Myocyte (in vitro differentiated cells): ENCODE data around the gene NAT10. TPM values are rescaled to one million over a fixed set of nuclear protein-coding genes. Genes with fewer than 3 reads are reported as not detected.
"Not testable (repeated sequence)": the region's sequence is repeated elsewhere in the genome, so short reads cannot be mapped to it uniquely, and the experiment has no call there.

Source experiments
- DNase-seq: peaks from one replicate; pipeline ENCODE4 v3.0.0-alpha.2; 2012; ENCODE audit warnings: low read depth
- total RNA-seq: library from RNA; depleted of rRNA; stranded (reverse); fragments of >200 nt; gene quantifications from 2 replicates; pipeline ENCODE4 v1.2.3, GENCODE V29; 2014

The NAT10 gene
- total RNA-seq, 1 donor from 2014 or later, result 30.9 TPM

DNA sequence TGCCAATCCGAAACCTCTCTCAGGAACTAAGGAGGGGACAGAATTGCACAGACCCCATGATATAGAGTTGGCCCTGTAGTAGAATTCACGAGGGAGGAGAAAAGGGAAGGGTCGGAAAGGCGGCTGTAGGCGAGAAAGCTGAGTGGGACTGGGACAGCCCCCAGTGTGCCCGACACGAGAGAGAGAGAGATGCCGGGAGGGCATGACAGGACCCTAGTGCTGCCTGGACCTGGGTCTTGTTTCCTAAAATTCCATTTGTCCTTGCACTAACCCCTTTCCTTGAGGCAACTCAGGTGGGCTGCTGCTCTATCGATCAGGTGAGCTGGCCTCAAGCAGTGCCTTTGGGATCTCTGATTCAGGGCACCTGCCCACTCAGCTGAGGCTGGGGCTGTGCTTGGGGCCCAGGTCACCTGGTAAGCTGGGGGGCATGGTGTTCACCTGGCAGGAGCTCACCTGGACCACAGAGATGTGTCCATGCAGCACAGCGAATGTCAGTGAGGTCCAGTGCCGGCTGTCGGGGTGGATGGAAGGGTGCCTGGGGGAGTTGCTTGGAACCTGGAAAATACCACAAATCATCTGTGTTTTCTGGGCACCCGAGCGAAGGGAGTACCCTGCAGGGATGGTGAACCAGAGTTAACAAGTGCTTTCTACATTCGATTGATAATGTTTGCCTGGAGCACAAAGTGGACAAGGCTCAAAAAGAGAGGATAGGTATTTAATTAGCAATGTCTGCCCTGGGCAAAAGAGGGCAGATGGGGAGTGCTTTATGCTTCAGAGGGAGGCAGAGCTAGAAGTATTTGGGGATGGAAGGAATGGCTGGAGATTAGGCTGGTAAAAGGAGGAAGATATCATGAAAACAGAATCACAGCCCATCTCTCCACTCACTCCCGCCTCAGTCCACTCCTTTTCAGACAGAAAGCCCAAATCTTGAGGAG, 61.6 kb downstream of the NAT10 start:
- DNase-seq, result no peak

DNA sequence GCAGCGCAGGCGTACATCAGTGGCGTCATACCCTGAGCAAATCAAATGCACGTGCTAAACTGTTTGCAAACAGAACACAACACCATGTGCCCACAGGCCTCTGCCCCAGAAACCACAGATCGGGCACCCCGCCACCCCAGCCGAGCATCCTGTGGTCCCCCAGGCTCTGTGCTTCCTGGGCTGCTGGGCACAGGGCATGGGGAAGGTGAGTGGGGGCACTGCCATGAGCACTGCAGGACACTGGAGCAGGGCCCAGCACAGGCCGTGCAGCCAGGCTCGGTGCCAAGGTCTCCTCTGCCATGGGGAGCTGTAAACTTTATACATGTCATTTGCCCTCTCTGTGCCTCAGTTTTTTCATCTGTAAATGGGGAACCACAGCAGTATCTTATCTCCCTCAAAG, 62.5 kb downstream of the NAT10 start:
- DNase-seq, result no peak

- DNase-seq, result peak; percentile 64
Observed at GRCh38 chr11:34168642-34169420, 63.4 kb downstream of the NAT10 start.

- no peak for DNase-seq
Observed at GRCh38 chr11:34169686-34170085, 64.3 kb downstream of the NAT10 start.

DNA sequence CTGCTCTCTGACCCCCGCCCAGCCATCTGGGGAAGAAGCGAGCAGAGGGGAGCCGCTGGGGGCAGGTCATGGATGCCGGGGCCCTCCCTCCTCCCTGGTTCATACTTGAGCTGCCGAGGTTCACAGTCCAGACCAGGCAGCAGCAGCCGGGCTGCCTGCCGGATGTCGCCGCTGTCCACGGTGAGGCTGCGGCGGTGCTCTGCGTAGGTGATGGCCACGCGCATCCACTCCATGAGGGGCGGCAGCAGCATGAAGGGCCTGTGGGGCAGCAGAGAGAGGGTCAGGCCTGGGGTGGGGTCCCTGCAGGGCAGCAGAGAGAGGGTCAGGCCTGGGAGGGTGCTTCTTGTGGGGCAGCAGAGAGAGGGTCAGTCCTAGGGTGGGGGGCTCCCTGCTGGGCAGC, 67.6 kb downstream of the NAT10 start:
- no peak for DNase-seq

- peak; percentile 83 for DNase-seq
Observed at GRCh38 chr11:34174412-34175041, 69.1 kb downstream of the NAT10 start.

- DNase-seq, result no peak
Observed at GRCh38 chr11:34175284-34176019, 70.0 kb downstream of the NAT10 start.

DNA sequence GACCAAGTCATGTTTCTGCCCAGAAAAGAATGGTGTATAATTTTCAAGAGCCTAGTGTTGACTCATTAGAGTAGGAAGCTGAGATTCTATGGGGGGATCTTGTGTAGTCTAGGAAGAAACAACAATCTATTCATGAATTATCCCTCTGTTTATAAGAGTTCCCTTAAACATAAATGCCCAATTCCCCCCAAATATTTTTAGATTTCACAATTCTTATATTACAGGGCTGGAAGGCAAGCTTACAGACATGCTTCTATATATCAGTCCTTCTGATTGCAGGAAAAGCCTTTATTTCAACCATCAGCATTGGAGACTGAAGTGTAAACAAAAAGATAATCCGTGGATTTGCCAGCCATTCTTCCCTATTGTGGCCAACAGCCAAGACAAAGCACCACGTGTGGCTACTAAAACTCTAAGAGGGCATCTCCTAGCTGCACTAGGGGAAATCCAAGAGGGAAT, 71.4 kb downstream of the NAT10 start:
- no peak for DNase-seq

DNA sequence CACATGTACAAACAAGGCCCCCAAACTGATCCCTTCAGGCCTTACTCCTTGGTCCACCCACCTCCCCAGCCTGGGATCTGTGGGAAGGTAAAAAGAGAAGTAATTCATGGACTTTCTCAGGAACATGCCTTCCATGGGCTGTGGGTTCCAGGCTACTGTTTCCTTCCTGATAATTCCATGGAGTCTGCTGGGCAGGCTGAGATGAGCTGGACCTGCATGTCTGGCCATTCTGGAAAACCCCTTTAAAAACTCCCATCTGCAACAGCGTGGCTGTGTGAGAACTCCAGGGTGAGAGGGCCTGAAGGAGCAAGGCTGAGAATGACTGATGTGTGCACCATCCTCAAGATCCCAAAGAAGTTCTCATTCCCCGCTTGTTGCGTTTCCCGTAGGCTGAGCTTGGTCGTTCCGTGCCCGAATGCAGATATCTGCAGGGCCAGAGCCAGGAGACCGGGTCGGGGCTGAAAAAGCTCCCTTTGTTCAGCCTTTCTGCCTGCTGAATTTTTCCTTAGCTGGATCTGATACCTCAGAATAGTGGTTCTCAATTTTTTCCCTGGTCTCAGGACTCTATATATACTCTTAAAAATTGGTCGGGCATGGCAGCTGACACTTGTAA, 72.9 kb downstream of the NAT10 start:
- DNase-seq, result no peak

DNA sequence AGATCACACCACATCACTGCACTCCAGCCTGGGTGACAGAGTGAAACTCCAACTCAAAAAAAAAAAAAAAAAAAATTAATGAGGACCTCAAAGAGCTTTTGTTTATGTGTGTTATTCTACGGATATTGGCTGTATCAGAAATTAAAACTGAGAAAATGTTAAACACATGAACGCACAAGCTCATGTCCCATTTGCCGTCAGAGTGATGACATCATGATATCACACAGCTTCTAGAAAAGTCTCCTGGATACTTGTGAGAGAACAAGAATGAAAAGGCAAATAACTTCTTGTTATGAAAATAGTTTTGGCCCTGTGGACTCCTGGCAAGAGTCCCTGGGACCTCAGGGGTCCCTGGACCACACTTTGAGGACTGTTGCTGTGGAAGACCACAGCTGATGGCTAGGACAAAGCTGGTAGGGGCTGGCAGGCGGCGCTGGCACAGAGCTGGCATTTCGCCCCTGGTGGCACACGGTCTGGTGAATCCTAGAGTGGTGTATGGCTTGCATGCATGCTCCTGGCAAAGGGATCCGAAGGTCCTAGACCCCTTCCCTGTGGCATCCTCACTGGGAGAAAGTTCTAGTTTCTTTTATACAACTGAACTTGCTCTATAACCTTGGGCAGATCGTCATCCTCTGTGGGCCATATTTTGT, 73.7 kb downstream of the NAT10 start:
- DNase-seq, result no peak

DNA sequence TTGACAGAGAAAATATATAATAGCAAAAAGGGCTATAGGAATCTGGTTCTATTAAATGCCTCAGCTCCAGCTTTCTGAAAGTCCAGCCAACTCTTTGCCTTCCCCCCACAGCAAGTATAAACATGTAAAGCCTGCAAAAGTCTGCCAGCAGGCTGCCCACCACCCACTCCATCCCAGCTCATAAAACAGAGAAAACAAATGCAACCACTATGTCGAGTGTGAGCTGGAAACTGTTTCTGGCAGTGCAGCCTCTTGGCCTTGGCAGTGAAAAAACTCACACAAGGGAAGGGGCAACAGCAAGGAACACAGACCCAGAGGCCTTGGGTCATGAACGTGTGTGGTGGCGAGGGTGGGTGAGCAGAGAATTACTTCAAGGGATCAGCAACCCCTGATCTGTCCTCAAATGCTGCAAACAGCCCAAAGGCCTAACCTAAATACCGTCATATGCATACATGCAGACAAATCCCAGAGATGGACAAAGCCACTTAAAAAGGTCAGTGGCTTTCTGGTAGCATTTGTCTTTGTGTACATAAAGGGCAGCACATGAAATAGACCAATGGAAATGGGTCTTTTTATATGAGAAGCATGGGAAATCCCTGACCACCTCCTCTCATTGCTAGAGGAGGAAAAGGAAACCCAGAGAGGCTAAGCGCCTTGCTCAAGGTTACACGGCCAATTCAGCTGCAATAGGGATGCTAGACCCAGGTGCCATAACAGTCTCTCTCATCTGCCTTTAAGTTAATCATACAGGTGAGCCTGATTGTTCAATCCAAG, 74.8 kb downstream of the NAT10 start:
- DNase-seq, result no peak

DNA sequence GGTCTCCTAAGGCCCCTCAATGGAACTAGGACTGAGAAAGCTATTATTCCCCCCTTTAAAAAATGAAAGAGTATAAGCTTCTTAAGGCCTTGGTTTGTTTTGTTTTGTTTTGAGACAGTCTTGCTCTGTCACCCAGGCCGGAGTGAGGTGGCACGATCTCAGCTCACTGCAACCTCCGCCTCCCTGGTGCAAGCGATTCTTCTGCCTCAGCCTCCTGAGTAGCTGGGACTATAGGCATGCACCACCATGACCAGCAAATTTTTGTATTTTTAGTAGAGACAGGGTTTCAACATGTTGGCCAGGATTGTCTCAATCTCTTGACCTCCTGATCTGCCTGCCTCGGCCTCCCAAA, 75.4 kb downstream of the NAT10 start:
- not testable (repeated sequence) for DNase-seq

GRCh38 chr11:34181251-34181650, 75.8 kb downstream of the NAT10 start:
- DNase-seq, result no peak

- no peak for DNase-seq
Observed at GRCh38 chr11:34181856-34182405, 76.5 kb downstream of the NAT10 start.

DNA sequence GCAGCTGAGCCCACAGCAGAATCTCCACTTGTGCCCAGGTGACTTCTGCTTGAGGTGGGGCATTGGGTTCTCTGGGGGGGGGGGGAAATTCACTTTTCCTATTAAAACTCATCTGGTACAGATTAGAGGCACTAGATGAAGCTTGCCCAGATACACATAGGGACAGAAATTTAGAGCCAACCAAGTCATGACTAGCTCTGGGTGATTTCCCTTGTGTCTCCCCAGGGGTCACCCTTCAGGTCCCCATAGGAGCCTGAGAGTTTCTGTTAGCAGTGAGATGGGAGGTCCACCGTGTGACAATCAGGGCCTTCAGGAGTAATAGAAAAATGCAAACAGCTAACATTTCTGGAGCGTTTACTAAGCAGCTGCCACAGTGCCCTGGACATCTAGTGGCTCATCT, 77.0 kb downstream of the NAT10 start:
- DNase-seq, result no peak

DNA sequence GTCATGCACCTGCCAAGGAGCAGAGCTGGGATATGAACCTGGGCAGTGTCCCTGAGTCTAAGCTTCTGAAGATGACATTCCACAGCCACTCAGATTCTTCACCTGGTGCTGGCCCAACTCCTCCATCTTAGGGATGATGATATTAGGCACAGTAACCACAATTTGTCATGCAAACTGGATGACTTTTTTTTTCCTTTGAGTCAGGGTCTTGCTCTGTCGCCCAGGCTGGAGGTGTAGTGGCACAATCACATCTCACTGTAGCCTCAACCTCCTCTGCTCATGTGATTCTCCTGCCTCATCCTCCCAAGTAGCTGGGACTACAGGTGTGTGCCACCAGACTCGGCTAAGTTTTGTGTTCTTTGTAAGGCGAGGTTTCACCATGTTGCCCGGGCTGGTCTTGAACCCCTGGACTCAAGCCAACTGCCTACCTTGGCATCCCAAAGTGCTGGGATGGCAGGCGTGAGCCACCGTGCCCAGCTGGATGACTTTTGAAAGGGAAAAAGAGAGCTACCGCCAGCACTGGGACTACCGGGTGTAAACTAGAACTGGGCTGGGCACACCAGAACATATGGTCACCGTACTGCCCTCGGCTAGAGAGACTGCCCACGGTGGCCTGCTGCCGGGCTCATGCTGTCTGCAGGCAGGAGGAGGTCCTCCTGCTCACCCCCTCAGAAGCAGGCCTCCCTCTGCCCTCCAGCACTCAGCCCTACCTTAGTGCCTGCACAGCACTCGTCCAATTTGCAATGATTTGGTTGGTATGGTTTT, 77.7 kb downstream of the NAT10 start:
- no peak for DNase-seq

DNA sequence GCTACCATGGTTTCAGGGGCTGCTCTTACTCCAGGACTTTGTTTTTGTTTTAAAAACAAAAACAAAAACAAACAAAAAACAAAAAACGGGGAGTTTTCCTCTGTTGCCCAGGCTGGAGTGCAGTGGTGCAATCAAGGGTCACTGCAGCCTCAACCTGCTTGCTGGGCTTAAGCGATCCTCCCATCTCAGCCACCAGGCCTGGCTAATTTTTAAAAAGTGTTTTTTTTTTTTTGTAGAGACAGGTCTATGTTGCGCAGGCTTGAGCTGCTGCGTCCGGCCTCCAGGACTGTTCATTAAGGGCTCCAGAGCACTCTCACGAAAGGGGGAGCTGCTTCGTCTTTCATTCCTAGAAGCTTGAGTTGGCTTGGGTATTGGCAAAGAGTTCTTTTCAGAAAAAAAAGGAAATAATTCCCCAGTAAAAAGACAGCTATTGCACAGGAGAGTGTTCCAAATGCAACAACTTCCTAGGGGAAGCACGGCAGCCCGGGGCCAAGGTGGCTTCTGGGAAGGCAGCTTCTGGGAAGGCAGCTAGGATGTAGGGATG, 78.5 kb downstream of the NAT10 start:
- DNase-seq, result no peak

GRCh38 chr11:34184505-34185015, 79.1 kb downstream of the NAT10 start:
- DNase-seq, result peak; percentile 85
